ENCODE measurements around the gene ALPL. TPM values are rescaled to one million over a fixed set of nuclear protein-coding genes. Genes with fewer than 3 reads are reported as not detected.

The ALPL gene
- total and polyA plus RNA-seq, 9 of the 15 experiments (the other 6 are each of a cell fraction or from before 2014, with no cell fraction given): 0.04 to 0.38 (median 0.18) TPM; not detected in 4

DNA sequence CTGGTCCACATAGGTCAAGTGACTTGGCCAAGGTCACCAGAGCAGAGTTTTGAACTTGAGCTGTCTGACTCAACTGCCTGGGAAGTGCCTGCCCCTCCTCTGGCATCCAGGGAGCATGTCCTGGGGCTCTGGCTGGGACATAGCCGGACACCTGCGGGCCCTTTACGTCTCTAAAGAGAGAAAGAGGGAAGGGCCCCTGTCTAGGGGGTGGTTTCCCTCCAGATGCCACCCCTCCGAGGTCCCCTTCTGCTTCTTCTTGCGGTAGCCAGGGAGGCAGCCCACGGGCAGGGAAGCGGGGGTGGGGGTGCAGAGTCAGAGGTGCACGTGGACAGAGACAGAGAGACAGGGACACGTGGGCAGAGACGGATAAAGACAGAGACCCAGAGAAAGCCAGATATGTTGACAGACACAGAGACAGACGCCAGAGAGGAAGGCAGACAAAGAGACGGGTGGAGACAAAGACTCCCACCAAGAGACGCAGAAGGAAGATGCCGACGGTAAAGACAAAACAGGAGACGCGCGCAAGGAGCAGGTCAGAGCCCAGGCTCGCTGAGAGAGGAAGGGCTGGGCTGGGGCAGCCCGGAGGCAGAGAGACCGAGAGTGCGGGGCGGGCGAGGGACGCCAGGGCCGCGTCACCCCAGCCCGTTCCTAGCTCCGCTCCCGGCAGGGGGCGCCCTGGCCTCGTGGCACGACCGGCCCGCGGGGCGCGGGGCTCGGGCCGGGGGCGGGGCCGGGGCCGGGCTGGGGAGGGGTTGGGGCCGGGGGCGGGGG, 458 bp upstream of the ALPL start (continued):
- TF ChIP-seq, protein P1, sequence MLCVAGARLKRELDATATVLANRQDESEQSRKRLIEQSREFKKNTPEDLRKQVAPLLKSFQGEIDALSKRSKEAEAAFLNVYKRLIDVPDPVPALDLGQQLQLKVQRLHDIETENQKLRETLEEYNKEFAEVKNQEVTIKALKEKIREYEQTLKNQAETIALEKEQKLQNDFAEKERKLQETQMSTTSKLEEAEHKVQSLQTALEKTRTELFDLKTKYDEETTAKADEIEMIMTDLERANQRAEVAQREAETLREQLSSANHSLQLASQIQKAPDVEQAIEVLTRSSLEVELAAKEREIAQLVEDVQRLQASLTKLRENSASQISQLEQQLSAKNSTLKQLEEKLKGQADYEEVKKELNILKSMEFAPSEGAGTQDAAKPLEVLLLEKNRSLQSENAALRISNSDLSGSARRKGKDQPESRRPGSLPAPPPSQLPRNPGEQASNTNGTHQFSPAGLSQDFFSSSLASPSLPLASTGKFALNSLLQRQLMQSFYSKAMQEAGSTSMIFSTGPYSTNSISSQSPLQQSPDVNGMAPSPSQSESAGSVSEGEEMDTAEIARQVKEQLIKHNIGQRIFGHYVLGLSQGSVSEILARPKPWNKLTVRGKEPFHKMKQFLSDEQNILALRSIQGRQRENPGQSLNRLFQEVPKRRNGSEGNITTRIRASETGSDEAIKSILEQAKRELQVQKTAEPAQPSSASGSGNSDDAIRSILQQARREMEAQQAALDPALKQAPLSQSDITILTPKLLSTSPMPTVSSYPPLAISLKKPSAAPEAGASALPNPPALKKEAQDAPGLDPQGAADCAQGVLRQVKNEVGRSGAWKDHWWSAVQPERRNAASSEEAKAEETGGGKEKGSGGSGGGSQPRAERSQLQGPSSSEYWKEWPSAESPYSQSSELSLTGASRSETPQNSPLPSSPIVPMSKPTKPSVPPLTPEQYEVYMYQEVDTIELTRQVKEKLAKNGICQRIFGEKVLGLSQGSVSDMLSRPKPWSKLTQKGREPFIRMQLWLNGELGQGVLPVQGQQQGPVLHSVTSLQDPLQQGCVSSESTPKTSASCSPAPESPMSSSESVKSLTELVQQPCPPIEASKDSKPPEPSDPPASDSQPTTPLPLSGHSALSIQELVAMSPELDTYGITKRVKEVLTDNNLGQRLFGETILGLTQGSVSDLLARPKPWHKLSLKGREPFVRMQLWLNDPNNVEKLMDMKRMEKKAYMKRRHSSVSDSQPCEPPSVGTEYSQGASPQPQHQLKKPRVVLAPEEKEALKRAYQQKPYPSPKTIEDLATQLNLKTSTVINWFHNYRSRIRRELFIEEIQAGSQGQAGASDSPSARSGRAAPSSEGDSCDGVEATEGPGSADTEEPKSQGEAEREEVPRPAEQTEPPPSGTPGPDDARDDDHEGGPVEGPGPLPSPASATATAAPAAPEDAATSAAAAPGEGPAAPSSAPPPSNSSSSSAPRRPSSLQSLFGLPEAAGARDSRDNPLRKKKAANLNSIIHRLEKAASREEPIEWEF (CRISPR knock-in tag; IDR thresholded peaks at IDR 0.05): no peak
- TF ChIP-seq POLR2AphosphoS5 (IDR thresholded peaks at IDR 0.05; ENCODE audit: control insufficient read depth, insufficient read depth, low read depth, low read length) (no peak), KHSRP (IDR thresholded peaks at IDR 0.05) (no peak), PHF20 (IDR thresholded peaks at IDR 0.05; ENCODE audit: partially characterized antibody) (no peak), TEAD2 (tag; IDR thresholded peaks at IDR 0.05) (no peak), FOXK1 (CRISPR knock-in tag; IDR thresholded peaks at IDR 0.05; ENCODE audit: borderline replicate concordance) (no peak), ZC3H8 (IDR thresholded peaks at IDR 0.05) (no peak), STAG1 (CRISPR knock-in tag; IDR thresholded peaks at IDR 0.05; ENCODE audit: borderline replicate concordance) (peak; percentile 33; the same call in 1 of the 2 replicates), LCOR (CRISPR knock-in tag; IDR thresholded peaks at IDR 0.05) (no peak), RBBP5 (IDR thresholded peaks at IDR 0.05; ENCODE audit: borderline replicate concordance, insufficient read depth, low read length, poor library complexity, severe bottlenecking) (no peak), SUPT5H (IDR thresholded peaks at IDR 0.05) (no peak), ZNF12 (CRISPR knock-in tag; IDR thresholded peaks at IDR 0.05) (no peak), GTF2F1 (IDR thresholded peaks at IDR 0.05; ENCODE audit: low read depth, low read length) (no peak)
- TF ChIP-seq, protein P2, sequence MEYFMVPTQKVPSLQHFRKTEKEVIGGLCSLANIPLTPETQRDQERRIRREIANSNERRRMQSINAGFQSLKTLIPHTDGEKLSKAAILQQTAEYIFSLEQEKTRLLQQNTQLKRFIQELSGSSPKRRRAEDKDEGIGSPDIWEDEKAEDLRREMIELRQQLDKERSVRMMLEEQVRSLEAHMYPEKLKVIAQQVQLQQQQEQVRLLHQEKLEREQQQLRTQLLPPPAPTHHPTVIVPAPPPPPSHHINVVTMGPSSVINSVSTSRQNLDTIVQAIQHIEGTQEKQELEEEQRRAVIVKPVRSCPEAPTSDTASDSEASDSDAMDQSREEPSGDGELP (CRISPR knock-in tag; IDR thresholded peaks at IDR 0.05; ENCODE audit: borderline replicate concordance): no peak
- TF ChIP-seq, protein P3, sequence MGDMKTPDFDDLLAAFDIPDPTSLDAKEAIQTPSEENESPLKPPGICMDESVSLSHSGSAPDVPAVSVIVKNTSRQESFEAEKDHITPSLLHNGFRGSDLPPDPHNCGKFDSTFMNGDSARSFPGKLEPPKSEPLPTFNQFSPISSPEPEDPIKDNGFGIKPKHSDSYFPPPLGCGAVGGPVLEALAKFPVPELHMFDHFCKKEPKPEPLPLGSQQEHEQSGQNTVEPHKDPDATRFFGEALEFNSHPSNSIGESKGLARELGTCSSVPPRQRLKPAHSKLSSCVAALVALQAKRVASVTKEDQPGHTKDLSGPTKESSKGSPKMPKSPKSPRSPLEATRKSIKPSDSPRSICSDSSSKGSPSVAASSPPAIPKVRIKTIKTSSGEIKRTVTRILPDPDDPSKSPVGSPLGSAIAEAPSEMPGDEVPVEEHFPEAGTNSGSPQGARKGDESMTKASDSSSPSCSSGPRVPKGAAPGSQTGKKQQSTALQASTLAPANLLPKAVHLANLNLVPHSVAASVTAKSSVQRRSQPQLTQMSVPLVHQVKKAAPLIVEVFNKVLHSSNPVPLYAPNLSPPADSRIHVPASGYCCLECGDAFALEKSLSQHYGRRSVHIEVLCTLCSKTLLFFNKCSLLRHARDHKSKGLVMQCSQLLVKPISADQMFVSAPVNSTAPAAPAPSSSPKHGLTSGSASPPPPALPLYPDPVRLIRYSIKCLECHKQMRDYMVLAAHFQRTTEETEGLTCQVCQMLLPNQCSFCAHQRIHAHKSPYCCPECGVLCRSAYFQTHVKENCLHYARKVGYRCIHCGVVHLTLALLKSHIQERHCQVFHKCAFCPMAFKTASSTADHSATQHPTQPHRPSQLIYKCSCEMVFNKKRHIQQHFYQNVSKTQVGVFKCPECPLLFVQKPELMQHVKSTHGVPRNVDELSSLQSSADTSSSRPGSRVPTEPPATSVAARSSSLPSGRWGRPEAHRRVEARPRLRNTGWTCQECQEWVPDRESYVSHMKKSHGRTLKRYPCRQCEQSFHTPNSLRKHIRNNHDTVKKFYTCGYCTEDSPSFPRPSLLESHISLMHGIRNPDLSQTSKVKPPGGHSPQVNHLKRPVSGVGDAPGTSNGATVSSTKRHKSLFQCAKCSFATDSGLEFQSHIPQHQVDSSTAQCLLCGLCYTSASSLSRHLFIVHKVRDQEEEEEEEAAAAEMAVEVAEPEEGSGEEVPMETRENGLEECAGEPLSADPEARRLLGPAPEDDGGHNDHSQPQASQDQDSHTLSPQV (IDR thresholded peaks at IDR 0.05): no peak
- TF ChIP-seq, protein P4, sequence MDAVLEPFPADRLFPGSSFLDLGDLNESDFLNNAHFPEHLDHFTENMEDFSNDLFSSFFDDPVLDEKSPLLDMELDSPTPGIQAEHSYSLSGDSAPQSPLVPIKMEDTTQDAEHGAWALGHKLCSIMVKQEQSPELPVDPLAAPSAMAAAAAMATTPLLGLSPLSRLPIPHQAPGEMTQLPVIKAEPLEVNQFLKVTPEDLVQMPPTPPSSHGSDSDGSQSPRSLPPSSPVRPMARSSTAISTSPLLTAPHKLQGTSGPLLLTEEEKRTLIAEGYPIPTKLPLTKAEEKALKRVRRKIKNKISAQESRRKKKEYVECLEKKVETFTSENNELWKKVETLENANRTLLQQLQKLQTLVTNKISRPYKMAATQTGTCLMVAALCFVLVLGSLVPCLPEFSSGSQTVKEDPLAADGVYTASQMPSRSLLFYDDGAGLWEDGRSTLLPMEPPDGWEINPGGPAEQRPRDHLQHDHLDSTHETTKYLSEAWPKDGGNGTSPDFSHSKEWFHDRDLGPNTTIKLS (IDR thresholded peaks at IDR 0.05; ENCODE audit: borderline replicate concordance, low read depth): no peak
